Measurements from ENCODE around the gene MTCL1. TPM values are rescaled to one million over a fixed set of nuclear protein-coding genes. Genes with fewer than 3 reads are reported as not detected.

The MTCL1 gene
- total and polyA plus RNA-seq, 2 of the 8 experiments (the other 6 are each of a cell fraction or from before 2014, with no cell fraction given), result 16.6 to 60.8 TPM

GRCh38 chr18:8809514-8809913 is 104.2 kb downstream of the MTCL1 start:
- H4K91ac ChIP-seq (replicated peaks; ENCODE audit: insufficient read length, low read length), result no peak overlapping the region
- H3K4me1 ChIP-seq (replicated peaks in 1 of 4; ENCODE audit: control insufficient read depth in 3 of 4, insufficient read depth in 4 of 4, low read length in 3 of 4), result no peaks in the 10 kb centered on the region
- H3K36me3 ChIP-seq (ENCODE audit: control insufficient read depth in 2 of 4, insufficient read depth in 4 of 4, low read length in 3 of 4), result peaks cover 2 to 38% (median 21%) of the 10 kb centered on the region in 4 experiments; a peak in 6 of 8 replicates
- no peaks in the 10 kb centered on the region for H3K23me2 ChIP-seq (ENCODE audit: low read depth, low read length)
- H3K56ac ChIP-seq (replicated peaks; ENCODE audit: insufficient read length, low read depth, low read length), result no peak overlapping the region
- no peak overlapping the region; the same call in 1 of the 2 replicates for H4K8ac ChIP-seq (ENCODE audit: extremely low read depth, insufficient read depth, low read length)
- H4K20me1 ChIP-seq (replicated peaks in 1 of 2; ENCODE audit: control insufficient read depth in 1 of 2, insufficient read depth in 2 of 2, low read length in 2 of 2), result no peaks in the 10 kb centered on the region
- POLR2A ChIA-PET (ENCODE audit: partially characterized antibody), result no interaction called here
- no peak overlapping the region for H3K18ac ChIP-seq (ENCODE audit: extremely low read depth, low read length)
- no peak overlapping the region for H2BK5ac ChIP-seq (ENCODE audit: low read depth, low read length)
- TF ChIP-seq MAX (IDR thresholded peaks at IDR 0.05), result no peak
- TF ChIP-seq FOSL1 (IDR thresholded peaks at IDR 0.05; ENCODE audit: insufficient read depth, low read depth, low read length), result no peak
- H4K5ac ChIP-seq (ENCODE audit: insufficient read length, low read depth, low read length), result no peak overlapping the region
- H2AK5ac ChIP-seq (ENCODE audit: low read depth, low read length), result no peak overlapping the region
- no peak overlapping the region for H3K23ac ChIP-seq (ENCODE audit: insufficient read length)
- no peak overlapping the region for H2BK12ac ChIP-seq (ENCODE audit: low read depth, low read length)
- DNase-seq (ENCODE audit: low read depth in 1 of 2, low spot score in 2 of 2), result no peak
- CTCF ChIA-PET (ENCODE audit: partially characterized antibody), result no interaction called here
- 94% methylated on average over 13 of the region's 13 CpGs; no CpG with 5 or more reads in 1 of the 2 experiments for WGBS, 2 experiments (ENCODE audit: extremely low coverage in 1 of 2, insufficient coverage in 1 of 2, insufficient read length in 1 of 2, insufficient replicate concordance in 2 of 2, low coverage in 1 of 2, low lambda C conversion rate in 2 of 2, missing lambda C conversion rate in 1 of 2)
- H3K4ac ChIP-seq (replicated peaks; ENCODE audit: insufficient read length, low read depth, low read length), result no peak overlapping the region
- H3K4me3 ChIP-seq (ENCODE audit: extremely low read depth in 1 of 4, insufficient read depth in 2 of 4, low read depth in 3 of 4, low read length in 4 of 4), result no peak overlapping the region
- no peak overlapping the region for H3K4me2 ChIP-seq (ENCODE audit: insufficient read depth in 1 of 2, low read depth in 2 of 2, low read length in 2 of 2)
- H3K79me1 ChIP-seq (ENCODE audit: low read depth, low read length), result no peaks in the 10 kb centered on the region; the same call in 1 of the 2 replicates
- H3K14ac ChIP-seq (ENCODE audit: insufficient read length), result no peak overlapping the region
- H3K27ac ChIP-seq (ENCODE audit: low read depth, low read length), result no peak overlapping the region
- no peaks in the 10 kb centered on the region for H3K9me3 ChIP-seq (ENCODE audit: insufficient read depth in 2 of 2, low read depth in 1 of 2, low read length in 1 of 2)
- H2BK15ac ChIP-seq (ENCODE audit: low read length), result no peak overlapping the region
- no peak overlapping the region for H3K9ac ChIP-seq (replicated peaks in 1 of 4; ENCODE audit: extremely low read depth in 1 of 4, low read depth in 3 of 4, low read length in 3 of 4)
- H3K27me3 ChIP-seq (replicated peaks in 1 of 4; ENCODE audit: control insufficient read depth in 3 of 4, extremely low read depth in 1 of 4, insufficient read depth in 3 of 4, low read length in 3 of 4), result no peaks in the 10 kb centered on the region
- H2AFZ ChIP-seq (ENCODE audit: low read length), result no peak overlapping the region
- FAIRE-seq, result no peak
- no peak overlapping the region for H2BK120ac ChIP-seq (replicated peaks; ENCODE audit: low read depth, low read length)
- no peaks in the 10 kb centered on the region for H3K79me2 ChIP-seq (ENCODE audit: control insufficient read depth in 1 of 2, insufficient read depth in 2 of 2, low read length in 2 of 2)
- H2BK20ac ChIP-seq (ENCODE audit: low read length), result no peak overlapping the region
